ENCODE results near the gene RO60. TPM values are rescaled to one million over a fixed set of nuclear protein-coding genes. Genes with fewer than 3 reads are reported as not detected.

RO60 gene
- total RNA-seq, 1 experiment from 2014 or later, result 63.6 TPM

GRCh38 chr1:193086342-193086741 lies 26.9 kb downstream of the RO60 start:
- CTCF ChIA-PET, result no interaction called here
- H3K36me3 Mint-ChIP-seq (ENCODE audit: insufficient read depth, unreplicated experiment), result peaks cover 28% of the 10 kb centered on the region

GRCh38 chr1:193087893-193088292 lies 28.5 kb downstream of the RO60 start:
- intact Hi-C loops (cut with micrococcal nuclease; ENCODE audit: unreplicated experiment), result no loop called here
- no TSS peak for BruUV-seq (replicated peaks)

More at GRCh38 chr1:193086342-193086741, 26.9 kb downstream of the RO60 start:
- DNase-seq, result no peak
- TF ChIP-seq CTCF (IDR thresholded peaks at IDR 0.05; ENCODE audit: unreplicated experiment), result no peak
- Mint-ChIP-seq H3K4me1 (ENCODE audit: low read depth, unreplicated experiment) (no peaks in the 10 kb centered on the region), H3K9me3 (ENCODE audit: low read depth, unreplicated experiment) (no peaks in the 10 kb centered on the region), H3K27me3 (ENCODE audit: unreplicated experiment) (no peaks in the 10 kb centered on the region), H3K27ac (ENCODE audit: unreplicated experiment) (no peak overlapping the region), H3K4me3 (ENCODE audit: low read depth, unreplicated experiment) (no peak overlapping the region)
- no TSS peak for BruUV-seq (replicated peaks)
- intact Hi-C loops (cut with micrococcal nuclease; ENCODE audit: unreplicated experiment), result no loop called here

GRCh38 chr1:193090865-193091264 lies 31.5 kb downstream of the RO60 start:
- Mint-ChIP-seq H3K4me3 (ENCODE audit: low read depth, unreplicated experiment) (no peak overlapping the region), H3K27me3 (ENCODE audit: unreplicated experiment) (no peaks in the 10 kb centered on the region), H3K36me3 (ENCODE audit: insufficient read depth, unreplicated experiment) (peaks cover 14% of the 10 kb centered on the region), H3K9me3 (ENCODE audit: low read depth, unreplicated experiment) (no peaks in the 10 kb centered on the region), H3K4me1 (ENCODE audit: low read depth, unreplicated experiment) (no peaks in the 10 kb centered on the region), H3K27ac (ENCODE audit: unreplicated experiment) (no peak overlapping the region)
- no peak for TF ChIP-seq CTCF (IDR thresholded peaks at IDR 0.05; ENCODE audit: unreplicated experiment)
- BruUV-seq (replicated peaks), result no TSS peak
- intact Hi-C loops (cut with micrococcal nuclease; ENCODE audit: unreplicated experiment), result no loop called here
- DNase-seq, result no peak
- CTCF ChIA-PET, result no interaction called here

More at GRCh38 chr1:193087893-193088292, 28.5 kb downstream of the RO60 start:
- Mint-ChIP-seq H3K27me3 (ENCODE audit: unreplicated experiment) (no peaks in the 10 kb centered on the region), H3K27ac (ENCODE audit: unreplicated experiment) (no peak overlapping the region), H3K4me1 (ENCODE audit: low read depth, unreplicated experiment) (no peaks in the 10 kb centered on the region), H3K36me3 (ENCODE audit: insufficient read depth, unreplicated experiment) (peaks cover 20% of the 10 kb centered on the region), H3K9me3 (ENCODE audit: low read depth, unreplicated experiment) (no peaks in the 10 kb centered on the region), H3K4me3 (ENCODE audit: low read depth, unreplicated experiment) (no peak overlapping the region)
- CTCF ChIA-PET, result no interaction called here
- no peak for DNase-seq
- TF ChIP-seq CTCF (IDR thresholded peaks at IDR 0.05; ENCODE audit: unreplicated experiment), result no peak

GRCh38 chr1:193094112-193094511 lies 34.7 kb downstream of the RO60 start:
- H3K36me3 Mint-ChIP-seq (ENCODE audit: insufficient read depth, unreplicated experiment), result peaks cover 11% of the 10 kb centered on the region
- no peak for TF ChIP-seq CTCF (IDR thresholded peaks at IDR 0.05; ENCODE audit: unreplicated experiment)
- no TSS peak for BruUV-seq (replicated peaks)
- CTCF ChIA-PET, result no interaction called here
- H3K4me1 Mint-ChIP-seq (ENCODE audit: low read depth, unreplicated experiment), result no peaks in the 10 kb centered on the region
- H3K27ac Mint-ChIP-seq (ENCODE audit: unreplicated experiment), result no peak overlapping the region
- intact Hi-C loops (cut with micrococcal nuclease; ENCODE audit: unreplicated experiment), result no loop called here
- H3K4me3 Mint-ChIP-seq (ENCODE audit: low read depth, unreplicated experiment), result no peak overlapping the region
- H3K9me3 Mint-ChIP-seq (ENCODE audit: low read depth, unreplicated experiment), result no peaks in the 10 kb centered on the region
- DNase-seq, result no peak
- H3K27me3 Mint-ChIP-seq (ENCODE audit: unreplicated experiment), result no peaks in the 10 kb centered on the region
